HG03135 (cell line): ENCODE data around the gene NEURL1B.
A peak's percentile ranks its signal among the peaks of the same experiment; 100 is the strongest.

Experiments
- ATAC-seq: cut with Tn5 transposase; IDR thresholded peaks from one replicate; pipeline ENCODE4 v1.9.1; 2021; ENCODE audit warnings: mild to moderate bottlenecking, moderate library complexity; ENCODE audit not compliant: unreplicated experiment

The NEURL1B gene

DNA sequence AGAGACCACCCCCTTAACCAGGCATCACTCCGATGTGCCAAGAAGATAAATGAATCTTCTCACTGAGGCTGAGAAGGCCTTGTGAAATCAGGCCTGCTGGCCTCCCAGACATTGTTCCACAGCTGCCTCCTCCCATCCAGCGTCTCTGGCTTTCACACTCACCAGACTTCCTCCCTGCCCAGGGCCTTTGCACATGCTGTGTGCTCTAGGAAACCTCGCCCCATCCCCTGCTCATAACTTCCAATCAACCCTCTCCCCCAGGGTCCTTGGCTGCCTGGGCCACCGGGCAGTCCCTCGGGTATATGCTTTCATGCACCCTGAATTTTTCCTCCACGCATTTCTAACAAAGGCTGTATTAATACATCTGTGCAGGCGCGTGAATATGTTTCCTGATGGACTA, 71.5 kb downstream of the NEURL1B start:
- no peak for ATAC-seq

DNA sequence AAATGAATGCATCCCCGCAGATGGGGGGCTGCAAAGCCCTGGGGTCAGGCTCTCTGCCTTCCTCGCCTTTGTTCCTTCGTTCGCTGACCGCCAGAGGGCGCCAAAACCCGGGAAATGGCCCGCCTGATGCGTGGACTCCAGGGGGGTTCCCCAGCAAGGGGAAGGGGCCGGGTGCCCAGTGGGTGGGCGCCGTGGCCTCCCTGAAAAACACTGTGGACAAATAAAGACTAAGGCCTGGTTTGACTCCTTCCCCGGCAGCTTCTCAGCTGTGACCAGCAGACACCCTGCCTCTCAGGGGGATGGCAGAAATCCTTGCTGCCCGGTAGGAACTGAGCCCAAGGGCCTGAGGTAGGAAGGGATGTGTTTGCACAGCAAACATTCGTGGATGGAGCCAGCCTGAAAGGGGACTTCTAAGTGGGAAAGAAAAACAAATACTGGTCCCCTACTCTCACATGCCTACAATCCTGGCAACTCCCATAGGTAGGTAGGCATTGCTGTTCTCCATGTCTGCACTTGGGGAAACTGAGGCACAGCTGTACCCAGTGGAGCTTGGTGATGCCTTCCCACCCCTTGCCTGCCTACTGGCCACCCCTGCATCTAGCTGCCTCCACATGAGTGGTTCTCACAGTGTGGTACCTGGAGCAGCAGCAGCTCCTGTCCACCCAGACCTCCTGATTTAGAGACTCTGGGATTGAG, 72.2 kb downstream of the NEURL1B start:
- ATAC-seq = no peak

DNA sequence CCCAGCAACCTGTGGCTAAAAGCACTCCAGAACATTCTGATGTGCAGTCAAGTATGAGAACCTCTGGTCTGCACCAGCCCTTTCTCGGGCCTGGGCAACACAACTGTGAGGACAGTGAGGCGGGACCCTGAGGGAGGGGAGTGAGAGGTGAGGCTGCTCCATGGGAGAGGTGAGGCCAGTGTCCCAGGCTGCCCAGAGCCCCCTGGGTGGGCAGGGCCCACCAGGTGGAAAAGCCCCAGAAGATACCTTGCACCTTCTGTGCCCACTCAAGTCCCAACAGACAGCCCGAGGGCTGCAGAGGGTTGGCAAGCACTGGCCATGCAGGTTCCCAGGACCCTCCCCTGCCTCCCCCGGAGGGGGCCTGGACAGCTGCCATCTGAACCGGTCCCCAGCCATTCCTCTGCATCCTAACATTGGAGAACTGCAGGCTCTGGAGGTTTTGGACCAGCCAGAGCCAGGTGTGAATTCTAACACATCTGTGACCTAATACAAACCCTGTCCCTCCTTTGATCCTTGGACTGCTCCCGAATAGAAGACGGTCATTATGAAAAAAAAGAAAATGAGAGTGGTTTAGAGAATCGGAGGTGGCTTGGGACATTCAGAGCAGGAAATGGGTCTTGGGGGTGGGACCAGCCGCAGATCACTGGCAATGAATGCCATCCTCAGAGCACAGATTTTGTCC, 72.9 kb downstream of the NEURL1B start:
- ATAC-seq = no peak

DNA sequence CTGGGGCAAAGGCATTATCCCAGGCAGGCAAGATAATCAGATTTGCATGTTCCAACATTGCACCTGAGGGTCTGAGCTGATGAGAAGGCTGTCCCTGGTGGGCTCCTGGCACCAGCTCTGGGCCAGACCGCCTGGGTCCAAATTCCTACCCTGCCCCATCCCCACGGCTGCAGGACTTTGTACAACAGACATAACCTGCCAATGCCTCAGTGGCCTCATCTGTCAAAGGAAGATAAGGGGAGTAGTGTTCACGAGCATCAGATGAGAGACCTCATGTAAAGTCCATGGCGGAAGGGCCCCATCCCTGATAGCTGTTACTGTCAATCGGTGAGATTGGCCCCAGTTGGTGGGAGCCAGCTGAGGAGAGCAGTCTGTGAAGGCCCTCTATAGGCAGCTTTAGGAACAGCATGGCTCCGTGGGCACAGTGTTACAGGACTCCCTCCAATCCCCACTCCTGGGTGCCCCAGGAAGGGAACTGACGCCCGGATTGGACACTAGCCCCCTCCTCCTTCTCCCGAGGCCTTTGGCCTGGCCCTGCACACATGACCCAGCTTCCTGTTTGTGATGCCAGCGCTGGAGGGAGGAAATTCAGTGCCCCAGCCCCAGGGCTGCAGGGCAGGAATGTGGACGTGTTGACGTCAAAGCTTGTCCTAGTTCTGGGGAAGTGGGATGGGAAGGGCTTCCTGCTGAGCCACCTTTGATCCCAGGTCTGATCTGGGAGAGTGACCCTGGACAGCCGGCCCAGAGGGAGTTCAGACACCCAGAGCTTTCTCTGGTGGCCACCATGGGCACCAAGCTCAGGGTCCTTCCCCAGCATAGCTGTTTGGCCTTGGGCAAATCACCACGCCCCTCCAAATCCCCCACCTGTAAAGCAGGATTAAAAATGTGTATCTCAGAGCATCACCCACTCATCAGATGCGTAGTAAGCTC, 73.7 kb downstream of the NEURL1B start:
- ATAC-seq = peak; percentile 74

DNA sequence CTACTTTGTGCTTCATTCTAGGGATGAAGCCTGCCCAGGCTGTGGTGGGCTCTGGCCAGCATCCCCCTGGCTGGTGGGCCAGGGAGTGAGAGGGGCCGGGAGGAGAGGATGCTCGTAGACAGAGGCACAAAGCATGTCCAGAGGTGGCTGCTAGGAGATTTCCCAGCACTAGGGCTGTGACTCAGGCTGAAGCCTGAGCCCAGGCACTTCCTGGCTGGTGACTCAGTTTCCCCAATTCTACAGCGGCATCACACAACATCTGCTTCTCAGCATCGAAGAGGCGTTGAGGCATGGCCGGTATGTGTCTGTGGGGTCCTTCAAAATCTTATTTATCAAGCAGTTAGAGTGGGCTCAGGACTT, 74.3 kb downstream of the NEURL1B start:
- ATAC-seq = no peak

DNA sequence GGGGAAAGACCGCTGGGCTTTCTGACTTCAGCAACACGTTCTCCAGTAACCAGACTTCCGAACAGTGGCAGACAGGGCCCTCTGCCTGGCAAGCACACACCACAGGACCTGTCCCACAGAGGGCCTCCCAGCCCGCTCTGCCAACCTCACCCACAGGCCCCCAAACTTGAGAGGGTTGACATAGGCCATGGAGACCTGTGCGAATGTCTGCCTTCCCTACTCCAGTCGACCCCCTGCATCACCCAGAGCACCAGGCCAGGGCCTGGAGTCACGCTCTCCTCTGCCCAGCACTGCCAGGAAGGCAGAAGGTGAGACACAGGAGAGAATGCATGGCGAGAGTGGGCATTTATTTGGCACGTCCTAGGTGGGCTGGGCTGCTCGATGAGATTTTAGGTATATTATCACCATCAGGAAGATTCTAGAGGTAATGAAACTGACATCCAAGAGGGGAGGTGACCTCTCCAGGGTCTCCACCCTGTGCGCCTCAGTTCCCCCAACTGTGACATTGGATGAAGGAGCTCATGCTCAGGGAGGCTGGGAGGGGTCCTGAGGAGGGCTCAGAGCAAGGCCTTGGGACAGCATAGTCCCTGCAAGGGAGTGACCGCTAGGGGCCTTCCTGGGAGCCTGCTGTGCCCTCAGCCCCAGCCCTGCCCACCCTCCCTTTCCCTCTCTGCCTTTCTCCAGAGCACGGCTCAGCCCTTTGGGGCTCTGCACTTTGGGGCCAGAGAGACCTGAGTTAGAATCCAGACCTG, 75.0 kb downstream of the NEURL1B start:
- ATAC-seq = no peak

DNA sequence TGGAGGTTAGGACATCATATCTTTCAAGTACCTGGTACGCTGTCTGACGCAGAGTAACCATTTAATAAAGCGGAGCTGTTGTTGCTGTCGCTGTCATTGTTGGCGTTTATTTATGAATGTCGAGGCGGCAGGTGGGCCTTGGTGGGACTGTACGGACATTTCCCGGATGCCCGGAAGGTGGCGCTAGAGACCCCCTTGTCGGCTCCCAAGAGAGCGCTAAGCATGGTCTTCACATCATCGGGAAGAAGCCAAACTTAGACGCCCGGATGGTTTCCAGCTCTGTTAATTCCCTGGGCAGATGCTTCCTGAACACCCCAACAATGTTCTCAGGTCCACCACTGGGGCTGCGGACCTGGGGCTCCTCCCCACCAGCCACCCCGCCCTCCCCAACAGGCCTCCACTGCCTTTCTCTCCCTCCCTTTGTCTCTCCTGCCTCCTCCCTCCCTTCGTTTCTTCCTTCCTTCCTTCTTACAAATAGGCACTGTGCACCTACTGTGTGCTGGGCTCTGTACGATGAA, 75.8 kb downstream of the NEURL1B start:
- ATAC-seq = no peak

DNA sequence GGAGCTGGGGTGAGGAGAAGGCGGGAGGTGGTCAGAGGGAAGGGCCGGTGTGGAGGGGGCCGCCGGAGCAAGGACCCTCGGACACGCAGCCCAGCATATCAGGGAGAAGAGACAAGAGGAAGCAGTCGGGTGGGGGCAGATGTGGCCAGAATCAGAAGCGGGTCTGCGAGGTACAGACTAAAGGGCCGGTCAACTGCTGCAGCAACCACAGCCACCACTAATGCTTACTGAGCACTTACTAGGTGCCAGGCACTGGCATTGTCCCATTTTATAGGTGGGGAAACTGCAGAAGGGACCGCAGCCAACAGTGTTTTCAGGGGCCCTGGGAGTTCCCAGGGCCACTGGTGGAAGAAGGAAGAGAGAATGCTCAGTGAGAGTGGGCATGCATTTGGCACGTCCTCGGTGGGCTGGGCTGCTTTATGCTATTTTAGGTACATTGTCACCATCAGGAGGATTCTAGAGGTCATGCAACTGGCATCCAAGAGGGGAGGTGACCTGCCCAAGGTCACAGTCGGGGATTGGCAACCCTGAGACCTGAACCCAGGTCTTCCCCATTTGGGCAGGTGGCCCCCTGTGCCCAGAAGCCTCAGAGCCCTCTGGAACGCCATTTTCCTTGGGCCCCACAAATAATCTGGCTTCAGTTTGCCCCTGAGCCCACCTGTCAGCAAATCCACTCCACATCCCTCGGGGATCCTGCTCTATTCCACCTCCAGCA, 76.6 kb downstream of the NEURL1B start:
- no peak for ATAC-seq

DNA sequence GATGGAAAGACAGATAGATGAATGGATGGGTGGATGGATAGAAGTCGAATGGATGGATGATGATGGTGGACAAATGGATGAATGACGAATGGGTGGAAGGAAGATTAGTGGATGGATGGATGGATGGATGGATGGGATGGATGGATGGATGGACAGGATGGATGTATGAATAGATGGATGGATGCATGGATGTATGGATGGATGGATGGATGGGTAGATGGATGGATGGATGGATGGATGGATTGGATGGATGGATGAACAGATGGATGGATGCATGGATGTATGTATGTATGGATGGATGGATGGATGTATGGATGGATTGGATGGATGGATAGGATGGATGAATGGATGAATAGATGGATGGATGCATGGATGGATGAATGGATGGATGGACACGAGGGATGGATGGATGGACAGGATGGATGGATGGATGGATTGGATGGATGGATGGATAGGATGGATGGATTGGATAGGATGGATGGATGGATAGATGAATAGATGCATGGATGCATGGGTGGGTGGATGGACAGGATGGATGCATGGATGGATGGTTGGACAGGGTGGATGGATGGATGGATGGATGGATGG, 77.6 kb downstream of the NEURL1B start:
- ATAC-seq = no peak

DNA sequence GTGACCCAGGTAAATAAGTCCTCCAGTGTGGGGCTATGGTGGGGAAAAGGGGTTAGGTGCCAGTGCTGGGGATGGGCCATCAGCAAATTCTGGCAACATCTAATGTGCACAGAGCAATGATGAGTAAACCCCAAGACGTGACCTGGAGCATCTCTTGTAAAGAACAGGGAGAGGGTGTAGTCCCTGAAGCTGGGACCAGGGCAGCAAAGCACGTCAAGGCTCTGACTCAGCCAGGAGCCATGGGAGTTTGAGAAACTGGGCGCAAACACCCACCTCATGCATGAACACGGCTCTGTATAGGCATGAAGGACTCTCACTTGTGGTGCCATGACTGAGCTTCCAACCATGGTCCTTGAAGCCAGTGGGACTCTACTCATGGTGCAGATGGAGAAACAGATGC, 78.1 kb downstream of the NEURL1B start:
- ATAC-seq = no peak

DNA sequence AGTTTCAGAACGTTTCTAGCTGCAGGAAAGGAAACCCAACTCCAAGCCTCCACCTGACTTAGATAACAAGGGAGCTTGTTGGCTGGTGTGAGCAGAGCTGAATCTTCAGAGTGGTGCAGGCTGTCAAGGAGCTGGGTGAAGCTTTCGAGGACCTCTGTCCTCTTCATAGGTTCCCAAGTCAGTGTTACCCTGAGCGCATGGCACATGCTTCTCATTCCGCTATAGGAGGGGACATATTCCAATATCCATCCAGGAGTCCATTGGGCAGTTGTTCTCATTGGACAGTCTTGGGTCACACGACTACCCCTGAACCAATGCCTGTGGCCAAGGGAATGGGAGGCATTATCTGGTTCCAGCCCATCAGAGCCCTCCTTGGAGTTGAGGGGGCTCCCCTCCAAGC, 79.6 kb downstream of the NEURL1B start:
- ATAC-seq = no peak

DNA sequence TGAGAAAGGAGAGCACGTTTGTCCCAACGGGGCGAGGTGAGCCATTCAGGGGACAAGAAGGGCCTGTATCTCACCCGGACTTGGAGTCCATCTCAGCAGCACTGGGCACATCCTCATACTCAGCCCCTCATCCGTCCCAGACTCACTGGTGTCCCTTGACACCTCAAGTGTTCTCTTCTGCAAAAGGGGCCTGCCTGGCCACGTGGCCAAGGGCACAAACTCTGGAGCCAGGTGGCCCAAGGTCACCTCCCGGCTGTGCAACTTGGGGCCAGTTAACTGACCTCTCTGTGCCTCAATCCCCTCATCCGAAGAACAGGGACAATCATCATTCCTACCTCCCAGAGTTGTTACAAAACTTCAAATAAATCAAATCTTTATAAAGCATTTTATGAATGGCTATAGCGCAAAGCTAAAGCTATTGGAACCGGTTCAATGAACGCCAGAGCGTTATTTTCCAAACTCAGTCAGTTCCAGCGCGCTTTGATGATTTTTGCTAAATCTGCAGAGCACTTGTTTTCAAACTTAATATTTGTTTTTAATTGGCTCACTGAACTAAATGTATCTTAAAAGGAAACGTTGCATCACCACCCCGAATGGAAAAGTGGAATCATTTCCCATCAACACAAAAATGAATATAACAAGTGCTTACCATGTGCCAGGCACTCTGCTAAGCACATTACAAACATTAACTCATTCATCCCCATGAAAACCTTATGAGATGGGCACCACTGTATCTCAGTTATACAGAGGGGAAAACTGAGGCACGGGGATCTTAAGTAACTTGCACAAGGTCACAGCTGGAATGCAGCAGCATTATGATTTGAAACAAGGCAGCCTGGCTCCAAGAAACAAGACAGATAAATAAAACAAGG, 80.6 kb downstream of the NEURL1B start:
- ATAC-seq = no peak

DNA sequence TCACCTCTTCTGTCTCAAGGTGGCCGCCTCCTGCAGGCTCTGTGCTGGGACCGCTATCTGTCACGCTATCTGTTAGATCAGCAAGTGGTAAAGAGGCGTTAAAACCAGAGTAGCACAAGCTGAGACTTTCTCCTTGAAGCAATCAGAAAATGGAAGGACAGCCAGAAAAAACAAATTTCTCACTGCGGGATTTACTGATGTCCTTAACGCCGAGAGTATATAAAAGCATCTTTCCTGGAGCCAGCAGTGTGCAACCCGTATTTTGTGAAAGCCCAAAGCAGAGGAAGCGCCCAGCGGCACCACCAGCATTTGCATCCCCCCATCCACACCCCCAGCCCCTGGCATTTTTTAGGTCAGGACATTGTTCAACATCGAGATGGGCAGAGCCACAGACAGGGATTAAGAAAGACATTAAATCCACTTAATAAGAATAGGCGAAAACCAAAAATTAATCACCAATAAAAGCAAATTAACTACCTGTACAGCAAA, 81.3 kb downstream of the NEURL1B start:
- ATAC-seq = no peak

DNA sequence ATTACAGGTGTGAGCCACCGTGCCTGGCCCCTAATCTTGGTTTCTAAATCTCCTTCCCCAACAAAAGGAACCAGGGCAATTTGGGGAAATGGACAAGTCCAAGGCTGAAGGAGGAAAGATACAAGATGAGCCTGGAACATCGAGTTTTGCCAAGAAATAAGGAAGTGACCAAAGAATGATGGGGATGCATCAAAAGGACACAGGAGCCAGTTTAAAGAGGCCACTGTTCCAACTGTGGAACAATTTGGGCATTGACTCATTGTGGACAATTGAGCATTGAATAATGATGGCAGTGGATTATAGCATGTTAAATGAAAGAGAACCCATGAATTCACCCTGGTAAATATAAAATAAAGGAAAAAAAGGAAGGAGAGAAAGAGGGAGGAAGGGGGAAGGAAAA, 82.4 kb downstream of the NEURL1B start:
- ATAC-seq = no peak

DNA sequence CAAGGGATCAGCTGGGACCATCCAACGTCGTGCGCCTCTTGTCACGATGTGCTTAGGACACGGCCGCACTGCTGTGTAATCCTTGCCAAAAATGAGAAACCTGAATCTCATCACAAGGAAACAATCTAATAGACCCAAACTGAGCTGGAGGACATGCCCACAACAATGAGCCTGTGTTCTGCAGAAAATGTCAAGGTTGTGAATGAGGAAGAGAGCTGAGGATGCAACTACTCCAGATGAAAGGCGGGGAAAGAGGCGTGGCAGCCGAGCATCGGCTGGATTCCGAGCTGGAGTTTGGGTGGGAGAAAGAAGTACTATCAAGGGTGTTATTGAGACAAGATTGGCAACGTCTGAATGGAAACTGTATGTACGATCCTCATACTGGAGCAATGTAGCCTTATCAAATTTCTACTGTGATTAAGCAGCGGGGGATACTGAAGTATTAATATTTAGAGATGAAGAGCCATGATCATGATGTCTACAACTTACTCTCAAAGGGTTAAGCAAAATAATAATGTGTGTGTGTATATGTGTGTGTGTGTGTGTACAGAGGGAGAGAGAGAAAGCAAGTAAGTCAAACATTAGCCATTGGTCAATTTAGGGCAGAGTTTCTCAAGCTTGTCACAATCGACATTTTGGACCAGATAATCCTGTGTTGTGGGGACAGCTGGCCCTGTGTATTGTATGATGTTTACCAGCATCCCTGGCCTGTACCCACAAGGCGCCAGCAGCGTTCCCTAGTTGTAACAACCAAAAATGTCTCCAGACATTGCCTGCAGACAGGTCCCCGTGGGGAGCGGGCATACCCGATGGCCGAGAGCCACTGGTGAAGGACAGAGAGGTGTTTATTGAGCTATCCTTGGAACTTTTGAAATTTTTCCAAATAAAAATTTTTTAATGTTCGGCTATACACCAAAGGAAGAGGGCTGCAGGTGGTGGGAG, 83.5 kb downstream of the NEURL1B start:
- ATAC-seq = no peak

DNA sequence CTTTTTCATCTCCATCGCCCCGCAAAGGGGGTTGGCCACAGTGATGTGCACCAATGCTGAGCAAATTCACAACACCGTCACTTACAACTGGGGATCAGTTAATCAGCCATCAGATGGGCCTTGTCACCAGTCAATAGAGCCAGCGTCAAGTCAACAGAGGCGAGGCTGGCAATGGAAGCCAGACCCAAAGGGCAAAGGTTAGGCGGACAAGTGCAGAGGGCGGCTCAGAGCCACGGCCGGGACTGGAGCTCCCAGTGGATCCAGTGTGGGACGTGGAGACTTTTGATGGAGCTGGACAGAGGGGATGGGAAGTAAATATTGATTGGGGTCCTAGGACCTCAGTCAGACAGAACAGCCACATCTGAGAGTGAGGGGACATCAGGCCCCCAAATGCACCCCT, 84.2 kb downstream of the NEURL1B start:
- ATAC-seq = no peak

DNA sequence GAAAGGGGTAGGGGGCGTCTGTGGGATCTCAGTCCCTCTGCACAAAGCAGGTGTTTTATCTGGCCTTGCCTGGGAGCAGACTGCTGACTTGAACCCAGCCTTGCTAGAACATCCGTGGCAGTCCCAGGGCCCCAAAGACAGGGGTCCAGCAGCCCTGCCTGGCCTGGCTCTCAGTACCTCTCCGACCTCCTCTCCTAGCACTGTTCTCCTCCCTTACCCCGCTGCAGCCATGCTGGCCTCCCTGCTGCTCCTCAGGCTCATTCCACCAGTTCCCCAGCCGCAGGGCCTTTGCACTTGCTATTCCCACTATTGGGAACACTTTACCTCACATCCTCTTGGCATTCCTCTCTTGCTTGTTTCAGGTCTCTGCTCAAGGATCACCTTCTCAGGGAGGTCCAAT, 84.7 kb downstream of the NEURL1B start:
- ATAC-seq = no peak

DNA sequence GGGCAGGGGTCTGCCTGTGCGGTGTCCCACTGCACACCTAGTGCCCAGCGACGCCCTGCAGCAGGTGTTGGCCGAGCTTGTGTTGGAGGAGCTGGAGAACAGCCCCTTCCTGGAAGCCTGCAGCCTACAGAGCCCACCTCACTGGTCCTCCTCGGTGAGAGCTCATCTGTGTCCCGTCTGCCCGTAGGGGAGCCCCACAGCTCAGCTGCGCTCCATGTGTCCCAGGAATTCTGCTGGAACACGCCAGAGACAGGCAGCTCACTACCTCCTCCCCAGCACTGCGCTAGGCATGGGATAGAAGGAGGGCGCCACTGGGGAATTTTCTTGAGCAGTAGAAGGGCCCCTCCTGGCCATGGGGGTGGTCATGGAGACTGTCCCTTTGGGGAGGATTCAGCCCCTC, 85.9 kb downstream of the NEURL1B start:
- no peak for ATAC-seq
